ENCODE data around the gene GGTA1. TPM values are rescaled to one million over a fixed set of nuclear protein-coding genes. Genes with fewer than 3 reads are reported as not detected.

Gene GGTA1
- 10 to 100 TPM in 1 of 4 donors, 1 to 10 TPM in 2, not detected in 1; 1.9 to 37.8 (median 3.5) TPM for total RNA-seq

DNA sequence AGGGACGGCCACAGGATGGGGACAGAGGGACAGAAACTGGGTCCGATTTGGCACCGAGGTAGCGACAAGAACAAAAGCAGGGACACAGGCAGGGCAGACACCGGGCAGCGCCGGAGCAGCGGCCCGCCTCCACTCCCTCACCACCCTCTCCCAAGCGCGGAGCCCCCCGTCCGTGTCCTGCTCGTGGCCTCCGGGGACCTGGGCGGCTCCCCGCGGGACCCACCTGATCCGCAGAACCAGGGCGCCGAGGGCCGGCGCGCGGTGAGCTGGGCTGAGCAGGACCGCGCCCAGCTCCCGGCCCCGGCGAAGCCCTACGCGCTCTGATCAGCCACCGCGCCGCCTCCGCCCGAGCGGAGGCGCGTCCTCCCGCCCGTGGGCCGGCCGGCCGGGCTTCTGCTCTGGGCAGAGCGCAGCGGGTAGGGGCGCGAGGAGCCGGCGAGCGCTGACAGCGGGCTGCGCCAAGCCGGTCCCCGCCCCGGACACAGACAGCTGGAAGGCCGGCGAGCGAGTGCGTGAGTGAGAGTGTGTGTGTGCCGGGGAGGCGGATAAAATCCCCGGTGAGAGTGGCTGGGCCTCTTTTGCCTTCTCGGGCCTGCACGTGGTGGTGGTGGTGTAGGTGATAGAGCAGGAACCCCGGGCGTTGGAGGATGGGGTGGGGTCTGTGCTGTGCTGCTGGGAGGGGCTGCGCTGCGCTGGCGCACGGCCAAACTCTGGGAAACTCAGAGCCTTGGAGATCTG is at the start of gene GGTA1:
GGTA1 (minus strand) TSS at position 418 of the 738 bp plus-strand sequence. CDS start 31,922 bp downstream, outside the sequence.
- H3K27ac ChIP-seq, result peak within 1 kb of the TSS; percentile 44 to 68 (median 61)
- H3K27me3 ChIP-seq, result peaks cover 49% of the 10 kb centered on the region
- peak within 1 kb of the TSS; percentile 22 to 59 (median 38) for H3K4me3 ChIP-seq
- no peaks in the 10 kb centered on the region for H3K36me3 ChIP-seq
- DNase-seq, result peak; percentile 48
- TF ChIP-seq POLR2AphosphoS5 (IDR thresholded peaks at IDR 0.05) (peak in 2 of 3 donors; percentile 9 to 10), EP300 (IDR thresholded peaks at IDR 0.05; ENCODE audit: low read depth) (no peak), CTCF (IDR thresholded peaks at IDR 0.05) (no peak), POLR2A (IDR thresholded peaks at IDR 0.05) (peak; percentile 20)
- intact Hi-C loops (cut with DNase I; ENCODE audit: low total_unique reads), result no loop called here
- in situ Hi-C loops (cut with MboI; ENCODE audit: low pct_ligation_motif_present in 1 of 4, low pct_unique_long_range_greater_than_20kb in 1 of 4, low sequenced_read_pairs in 3 of 4), result no loop called here
- H3K9me3 ChIP-seq, result no peaks in the 10 kb centered on the region
- peaks cover 13 to 25% (median 20%) of the 10 kb centered on the region in 4 donors for H3K4me1 ChIP-seq
- WGBS, 2 donors (ENCODE audit: low coverage in 1 of 2), result 3% methylated on average over 31 of the region's 72 CpGs; no CpG with 5 or more reads in 1 of the 2 donors

GRCh38 chr9:121548666-121549065 is 49.0 kb upstream of the GGTA1 start:
- TF ChIP-seq EP300 (IDR thresholded peaks at IDR 0.05; ENCODE audit: low read depth) (no peak), POLR2A (IDR thresholded peaks at IDR 0.05) (no peak), CTCF (IDR thresholded peaks at IDR 0.05) (no peak), POLR2AphosphoS5 (IDR thresholded peaks at IDR 0.05) (no peak)
- no peaks in the 10 kb centered on the region for H3K36me3 ChIP-seq
- H3K4me1 ChIP-seq, result peaks cover 9 to 20% (median 12%) of the 10 kb centered on the region in 4 donors
- H3K27me3 ChIP-seq, result no peaks in the 10 kb centered on the region
- no peak overlapping the region for H3K27ac ChIP-seq
- intact Hi-C loops (cut with DNase I; ENCODE audit: low total_unique reads) (loop anchor here (5.0 kb wide), 2 partner anchors 144 to 449 kb away; no protein-coding TSS in a partner anchor), in situ Hi-C loops (cut with MboI; ENCODE audit: low pct_ligation_motif_present in 1 of 4, low pct_unique_long_range_greater_than_20kb in 1 of 4, low sequenced_read_pairs in 3 of 4) (loop anchor here in 2 of 4 donors (10.0 kb wide), 2 partner anchors 136 to 446 kb away; no protein-coding TSS in a partner anchor)
- H3K9me3 ChIP-seq, result no peaks in the 10 kb centered on the region
- DNase-seq, result no peak
- no peak overlapping the region for H3K4me3 ChIP-seq
- 78 to 100% methylated on average over 1 to 2 of the region's 2 CpGs for WGBS, 2 donors (ENCODE audit: low coverage in 1 of 2)

- H3K4me3 ChIP-seq, result peak overlapping the region in 1 of 4 donors; percentile 28
- peak; percentile 93 for DNase-seq
- peak overlapping the region in 1 of 4 donors; percentile 6 for H3K27ac ChIP-seq
- H3K9me3 ChIP-seq, result no peaks in the 10 kb centered on the region
- TF ChIP-seq POLR2AphosphoS5 (IDR thresholded peaks at IDR 0.05) (peak in 1 of 3 donors; percentile 26), POLR2A (IDR thresholded peaks at IDR 0.05) (no peak), CTCF (IDR thresholded peaks at IDR 0.05) (peak; percentile 89 to 94 (median 94)), EP300 (IDR thresholded peaks at IDR 0.05; ENCODE audit: low read depth) (no peak)
- 17% methylated on average over 10 of the region's 27 CpGs; no CpG with 5 or more reads in 1 of the 2 donors for WGBS, 2 donors (ENCODE audit: low coverage in 1 of 2)
- H3K36me3 ChIP-seq, result no peaks in the 10 kb centered on the region
- intact Hi-C loops (cut with DNase I; ENCODE audit: low total_unique reads) (loop anchor here (5.0 kb wide), 2 partner anchors 146 to 451 kb away; no protein-coding TSS in a partner anchor), in situ Hi-C loops (cut with MboI; ENCODE audit: low pct_ligation_motif_present in 1 of 4, low pct_unique_long_range_greater_than_20kb in 1 of 4, low sequenced_read_pairs in 3 of 4) (loop anchor here in 2 of 4 donors (10.0 kb wide), 2 partner anchors 139 to 449 kb away; no protein-coding TSS in a partner anchor)
- H3K4me1 ChIP-seq, result peaks cover 8 to 20% (median 12%) of the 10 kb centered on the region in 4 donors
- no peaks in the 10 kb centered on the region for H3K27me3 ChIP-seq
Measured at GRCh38 chr9:121545875-121546423, 46.3 kb upstream of the GGTA1 start.

Data from transverse colon (tissue), 4 donors.